ENCODE results near the gene CKS1B. TPM values are rescaled to one million over a fixed set of nuclear protein-coding genes. Genes with fewer than 3 reads are reported as not detected.
A peak's percentile ranks its signal among the peaks of the same experiment; 100 is the strongest.

CKS1B gene
- total and polyA plus RNA-seq, 9 of the 15 experiments (the other 6 are each of a cell fraction or from before 2014, with no cell fraction given) = 215 to 1,103 (median 460) TPM

GRCh38 chr1:154982897-154983648 lies 8.6 kb downstream of the CKS1B start, which contains the start of gene FLAD1 (continued):
- TF ChIP-seq E2F3 (CRISPR knock-in tag; IDR thresholded peaks at IDR 0.05) (peak; percentile 92), GABPB1 (CRISPR knock-in tag; IDR thresholded peaks at IDR 0.05) (peak; percentile 95), DACH1 (IDR thresholded peaks at IDR 0.05; ENCODE audit: partially characterized antibody) (no peak), SP1 (CRISPR knock-in tag; IDR thresholded peaks at IDR 0.05) (peak; percentile 88), MYNN (IDR thresholded peaks at IDR 0.05) (0 out of 2 replicates have a peak, but pooled peaks have one; percentile 25), MYNN (CRISPR knock-in tag; IDR thresholded peaks at IDR 0.05) (no peak), ZNF444 (CRISPR knock-in tag; IDR thresholded peaks at IDR 0.05) (no peak), MAX (CRISPR knock-in tag; IDR thresholded peaks at IDR 0.05) (peak; percentile 97), NEUROD1 (IDR thresholded peaks at IDR 0.05; ENCODE audit: borderline replicate concordance, low read depth, low read length, partially characterized antibody) (peak; percentile 99), KLF6 (CRISPR knock-in tag; IDR thresholded peaks at IDR 0.05; ENCODE audit: borderline replicate concordance) (0 out of 2 replicates have a peak, but pooled peaks have one; percentile 48), NR2C2 (CRISPR knock-in tag; IDR thresholded peaks at IDR 0.05) (no peak), NR2C2 (tag; IDR thresholded peaks at IDR 0.05) (peak; percentile 42), ZNF57 (CRISPR knock-in tag; IDR thresholded peaks at IDR 0.05) (0 out of 2 replicates have a peak, but pooled peaks have one; percentile 48), DEAF1 (CRISPR knock-in tag; IDR thresholded peaks at IDR 0.05) (0 out of 2 replicates have a peak, but pooled peaks have one; percentile 31), ELF4 (CRISPR knock-in tag; IDR thresholded peaks at IDR 0.05) (peak; percentile 91), ARNT (IDR thresholded peaks at IDR 0.05) (peak; percentile 12 to 57; a peak in 1 of 4 replicates), STAT6 (CRISPR knock-in tag; IDR thresholded peaks at IDR 0.05) (no peak), ZNF140 (CRISPR knock-in tag; IDR thresholded peaks at IDR 0.05) (no peak), CHD2 (IDR thresholded peaks at IDR 0.05; ENCODE audit: low read depth, low read length) (peak; percentile 92), DIDO1 (tag; IDR thresholded peaks at IDR 0.05; ENCODE audit: low read depth) (peak; percentile 65), USF1 (CRISPR knock-in tag; IDR thresholded peaks at IDR 0.05) (peak; percentile 96), SUPT5H (IDR thresholded peaks at IDR 0.05) (peak; percentile 91), HDAC2 (IDR thresholded peaks at IDR 0.05) (peak; percentile 87), SMARCC2 (IDR thresholded peaks at IDR 0.05; ENCODE audit: low read depth) (no peak), DLX4 (CRISPR knock-in tag; IDR thresholded peaks at IDR 0.05) (no peak)
